Suprapubic skin (tissue), 4 donors: ENCODE results near the gene ENOX2.

Source experiments
- CTCF ChIP-seq, 2 donors: fragments of 200-600 bp in 1 of 2; fragments of 450-650 bp in 1 of 2; sonication (generic) in 1 of 2; IDR thresholded peaks; one replicate each; pipeline ENCODE4 v1.5.1; 2016 to 2019; ENCODE audit warnings: antibody characterized with exemption in 2 of 2, mild to moderate bottlenecking in 1 of 2, moderate library complexity in 1 of 2
- EP300 ChIP-seq: sonication (generic); formaldehyde crosslinking; IDR thresholded peaks from one replicate; pipeline ENCODE4 v1.6.1; 2017; ENCODE audit warnings: antibody characterized with exemption
- POLR2A ChIP-seq, 2 donors: fragments of 450-650 bp; IDR thresholded peaks; one replicate each; pipeline ENCODE4 v1.6.1; 2017; ENCODE audit warnings: antibody characterized with exemption in 2 of 2, mild to moderate bottlenecking in 2 of 2, moderate library complexity in 2 of 2
- POLR2AphosphoS5 ChIP-seq, 3 donors: sonication (generic); formaldehyde crosslinking; IDR thresholded peaks; one replicate each; pipeline ENCODE4 v1.6.1; 2017; ENCODE audit warnings: antibody characterized with exemption in 3 of 3

GRCh38 chrX:130937101-130937500 lies 34.1 kb upstream of the ENOX2 start:
- TF ChIP-seq POLR2A (IDR thresholded peaks at IDR 0.05) (no peak), EP300 (no peak), CTCF (IDR thresholded peaks at IDR 0.05) (no peak), POLR2AphosphoS5 (IDR thresholded peaks at IDR 0.05) (no peak)
